ENCODE results near the gene DCC.

DCC gene

DNA sequence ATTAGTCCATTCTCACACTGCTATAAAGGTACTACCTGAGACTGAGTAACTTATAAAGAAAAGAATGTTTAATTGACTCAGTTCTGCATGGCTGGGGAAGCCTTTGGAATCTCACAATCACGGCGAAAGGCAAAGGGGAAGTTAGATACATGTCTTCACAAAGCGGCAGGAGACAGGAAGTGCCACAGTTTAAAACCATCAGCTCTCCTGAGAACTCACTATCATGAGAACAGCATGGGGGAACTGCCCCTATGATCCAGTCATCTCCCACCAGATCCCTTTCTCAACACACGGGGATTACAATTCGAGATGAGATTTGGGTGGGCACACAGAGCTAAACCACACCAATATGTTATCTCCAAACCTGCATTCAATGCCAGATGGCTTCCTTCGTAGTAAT is 716.1 kb downstream of the DCC start:
- Histone ChIP-seq H3K79me2 (ENCODE audit: low read length) (no peaks in the 10 kb centered on the region), H3K4me1 (ENCODE audit: low read length) (no peaks in the 10 kb centered on the region), H4K20me1 (ENCODE audit: insufficient read depth, low read length) (no peaks in the 10 kb centered on the region), H3F3A (ENCODE audit: insufficient read depth, low read length) (no peaks in the 10 kb centered on the region), H3K4me2 (ENCODE audit: low read depth, low read length) (no peak overlapping the region), H3K9me3 (replicated peaks; ENCODE audit: insufficient read depth, low read length) (no peaks in the 10 kb centered on the region), H3K9me2 (replicated peaks; ENCODE audit: insufficient read depth, low read length) (no peaks in the 10 kb centered on the region), H3K9ac (ENCODE audit: low read length) (no peak overlapping the region), H3K27me3 (replicated peaks; ENCODE audit: insufficient read depth, low read length) (no peaks in the 10 kb centered on the region), H3K27ac (ENCODE audit: low read length) (no peak overlapping the region), H3K4me3 (ENCODE audit: low read length) (no peak overlapping the region), H3K36me3 (replicated peaks; ENCODE audit: insufficient read depth, low read length) (no peaks in the 10 kb centered on the region), H2AFZ (ENCODE audit: low read length) (no peak overlapping the region)
- no peak for DNase-seq
- TF ChIP-seq EZH2phosphoT487 (IDR thresholded peaks at IDR 0.05; ENCODE audit: low read length) (no peak), EZH2 (optimal IDR thresholded peaks at IDR 0.05; ENCODE audit: low read depth, low read length) (no peak)
- TF ChIP-seq, protein P1, sequence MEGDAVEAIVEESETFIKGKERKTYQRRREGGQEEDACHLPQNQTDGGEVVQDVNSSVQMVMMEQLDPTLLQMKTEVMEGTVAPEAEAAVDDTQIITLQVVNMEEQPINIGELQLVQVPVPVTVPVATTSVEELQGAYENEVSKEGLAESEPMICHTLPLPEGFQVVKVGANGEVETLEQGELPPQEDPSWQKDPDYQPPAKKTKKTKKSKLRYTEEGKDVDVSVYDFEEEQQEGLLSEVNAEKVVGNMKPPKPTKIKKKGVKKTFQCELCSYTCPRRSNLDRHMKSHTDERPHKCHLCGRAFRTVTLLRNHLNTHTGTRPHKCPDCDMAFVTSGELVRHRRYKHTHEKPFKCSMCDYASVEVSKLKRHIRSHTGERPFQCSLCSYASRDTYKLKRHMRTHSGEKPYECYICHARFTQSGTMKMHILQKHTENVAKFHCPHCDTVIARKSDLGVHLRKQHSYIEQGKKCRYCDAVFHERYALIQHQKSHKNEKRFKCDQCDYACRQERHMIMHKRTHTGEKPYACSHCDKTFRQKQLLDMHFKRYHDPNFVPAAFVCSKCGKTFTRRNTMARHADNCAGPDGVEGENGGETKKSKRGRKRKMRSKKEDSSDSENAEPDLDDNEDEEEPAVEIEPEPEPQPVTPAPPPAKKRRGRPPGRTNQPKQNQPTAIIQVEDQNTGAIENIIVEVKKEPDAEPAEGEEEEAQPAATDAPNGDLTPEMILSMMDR (IDR thresholded peaks at IDR 0.05; ENCODE audit: low read length), result no peak

DNA sequence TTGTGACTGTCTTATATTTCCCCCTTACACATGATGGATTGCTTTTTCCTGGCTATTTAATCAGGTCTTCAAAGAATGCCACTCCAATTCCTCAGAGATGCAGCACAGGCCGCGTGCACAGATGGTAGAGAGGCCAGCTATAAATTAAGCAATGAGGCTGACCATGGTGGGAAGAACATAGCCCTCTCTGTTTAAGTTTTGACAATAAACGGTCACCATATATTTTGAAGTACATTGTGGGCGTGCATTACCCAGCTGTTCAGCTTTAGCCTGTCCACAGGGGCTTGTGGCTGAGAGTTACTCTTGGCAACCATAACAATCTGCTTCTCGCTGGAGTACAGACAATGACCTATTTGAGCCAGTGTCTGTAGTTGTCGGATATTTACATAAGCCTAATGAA is 730.8 kb downstream of the DCC start:
- no peak for DNase-seq

DNA sequence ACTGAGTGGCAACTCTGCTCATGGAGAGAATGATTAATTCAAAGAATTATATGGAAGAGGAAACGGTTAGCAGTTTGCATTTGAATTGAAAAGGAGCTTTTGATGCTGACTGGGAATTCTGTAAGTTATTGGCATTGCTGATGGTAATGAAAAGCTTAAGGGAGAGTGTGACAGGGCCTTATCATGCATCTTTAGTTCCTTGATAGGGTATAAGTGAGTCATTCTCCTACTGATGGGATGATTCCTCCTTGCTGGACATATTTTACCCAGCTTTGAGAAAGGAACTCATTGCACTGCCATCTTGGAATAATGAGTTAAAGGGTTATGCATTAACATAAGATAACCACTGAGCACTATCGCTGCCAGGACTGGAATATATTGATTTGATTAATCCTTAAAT is 740.7 kb downstream of the DCC start:
- H3K27ac ChIP-seq (ENCODE audit: low read length), result no peak overlapping the region
- H3K27me3 ChIP-seq (replicated peaks; ENCODE audit: insufficient read depth, low read length), result no peaks in the 10 kb centered on the region
- H3F3A ChIP-seq (ENCODE audit: insufficient read depth, low read length), result no peaks in the 10 kb centered on the region
- TF ChIP-seq EZH2phosphoT487 (IDR thresholded peaks at IDR 0.05; ENCODE audit: low read length), result no peak
- no peak for TF ChIP-seq EZH2 (optimal IDR thresholded peaks at IDR 0.05; ENCODE audit: low read depth, low read length)
- TF ChIP-seq, protein P1 (IDR thresholded peaks at IDR 0.05; ENCODE audit: low read length), result no peak
- no peak for DNase-seq
- no peaks in the 10 kb centered on the region for H3K36me3 ChIP-seq (replicated peaks; ENCODE audit: insufficient read depth, low read length)
- no peak overlapping the region for H2AFZ ChIP-seq (ENCODE audit: low read length)
- H3K4me1 ChIP-seq (ENCODE audit: low read length), result no peaks in the 10 kb centered on the region
- no peak overlapping the region for H3K4me3 ChIP-seq (ENCODE audit: low read length)
- no peaks in the 10 kb centered on the region for H3K9me3 ChIP-seq (replicated peaks; ENCODE audit: insufficient read depth, low read length)
- no peaks in the 10 kb centered on the region for H3K79me2 ChIP-seq (ENCODE audit: low read length)
- H4K20me1 ChIP-seq (ENCODE audit: insufficient read depth, low read length), result no peaks in the 10 kb centered on the region
- H3K4me2 ChIP-seq (ENCODE audit: low read depth, low read length), result no peak overlapping the region
- H3K9ac ChIP-seq (ENCODE audit: low read length), result no peak overlapping the region
- H3K9me2 ChIP-seq (replicated peaks; ENCODE audit: insufficient read depth, low read length), result no peaks in the 10 kb centered on the region

More for the DNA sequence above, 730.8 kb downstream of the DCC start:
- H3K36me3 ChIP-seq (replicated peaks; ENCODE audit: insufficient read depth, low read length), result no peaks in the 10 kb centered on the region
- H3K4me3 ChIP-seq (ENCODE audit: low read length), result no peak overlapping the region
- H3K79me2 ChIP-seq (ENCODE audit: low read length), result no peaks in the 10 kb centered on the region
- no peaks in the 10 kb centered on the region for H4K20me1 ChIP-seq (ENCODE audit: insufficient read depth, low read length)
- H3K27me3 ChIP-seq (replicated peaks; ENCODE audit: insufficient read depth, low read length), result no peaks in the 10 kb centered on the region
- no peaks in the 10 kb centered on the region for H3F3A ChIP-seq (ENCODE audit: insufficient read depth, low read length)
- no peaks in the 10 kb centered on the region for H3K9me3 ChIP-seq (replicated peaks; ENCODE audit: insufficient read depth, low read length)
- H3K9ac ChIP-seq (ENCODE audit: low read length), result no peak overlapping the region
- H3K4me1 ChIP-seq (ENCODE audit: low read length), result no peaks in the 10 kb centered on the region
- no peak overlapping the region for H3K4me2 ChIP-seq (ENCODE audit: low read depth, low read length)
- H3K27ac ChIP-seq (ENCODE audit: low read length), result no peak overlapping the region
- H3K9me2 ChIP-seq (replicated peaks; ENCODE audit: insufficient read depth, low read length), result no peaks in the 10 kb centered on the region
- TF ChIP-seq EZH2phosphoT487 (IDR thresholded peaks at IDR 0.05; ENCODE audit: low read length), result no peak
- TF ChIP-seq EZH2 (optimal IDR thresholded peaks at IDR 0.05; ENCODE audit: low read depth, low read length), result no peak
- TF ChIP-seq, protein P1 (IDR thresholded peaks at IDR 0.05; ENCODE audit: low read length), result no peak
- H2AFZ ChIP-seq (ENCODE audit: low read length), result no peak overlapping the region

All from MM.1S (cell line).